ENCODE data around the gene PDIA5.
A peak's percentile ranks its signal among the peaks of the same experiment; 100 is the strongest.

The PDIA5 gene

GRCh38 chr3:123066896-123067688 lies at the start of gene PDIA5:
PDIA5 (plus strand) TSS chr3:123067025; CDS start chr3:123067165, 140 bp downstream.
- FAIRE-seq: no peak

- no peak for FAIRE-seq
These were observed 48.1 kb upstream of the PDIA5 start for GRCh38 chr3:123018683-123019082.

GRCh38 chr3:123019161-123019560 lies 47.7 kb upstream of the PDIA5 start:
- no peak for FAIRE-seq

- no peak for FAIRE-seq
These were observed 47.2 kb upstream of the PDIA5 start for GRCh38 chr3:123019591-123019990.

GRCh38 chr3:123020709-123021108 lies 46.1 kb upstream of the PDIA5 start:
- no peak for FAIRE-seq

- no peak for FAIRE-seq
These were observed 45.4 kb upstream of the PDIA5 start for GRCh38 chr3:123021388-123021787.

GRCh38 chr3:123021996-123022510 lies 44.8 kb upstream of the PDIA5 start:
- no peak for FAIRE-seq

- no peak for FAIRE-seq
These were observed 42.8 kb upstream of the PDIA5 start for GRCh38 chr3:123024056-123024455.

GRCh38 chr3:123025642-123026521 lies 40.9 kb upstream of the PDIA5 start:
- FAIRE-seq: no peak

GRCh38 chr3:123026565-123027291 lies 40.1 kb upstream of the PDIA5 start:
- no peak for FAIRE-seq

- no peak for FAIRE-seq
These were observed 39.3 kb upstream of the PDIA5 start, which contains the start of gene SEMA5B for GRCh38 chr3:123027292-123028232. SEMA5B (minus strand) TSS chr3:123027763; CDS start chr3:122961263, 66,500 bp downstream.

- peak; percentile 83 for FAIRE-seq
These were observed 38.5 kb upstream of the PDIA5 start for GRCh38 chr3:123028233-123028828.

- FAIRE-seq: no peak
These were observed 35.8 kb upstream of the PDIA5 start for GRCh38 chr3:123031051-123031450.

- no peak for FAIRE-seq
These were observed 34.8 kb upstream of the PDIA5 start for GRCh38 chr3:123032057-123032456.

GRCh38 chr3:123034120-123034519 lies 32.7 kb upstream of the PDIA5 start:
- FAIRE-seq: no peak

- no peak for FAIRE-seq
These were observed 31.8 kb upstream of the PDIA5 start for GRCh38 chr3:123034996-123035395.

GRCh38 chr3:123036352-123037014 lies 30.3 kb upstream of the PDIA5 start:
- no peak for FAIRE-seq

GRCh38 chr3:123037015-123037375 lies 29.8 kb upstream of the PDIA5 start:
- no peak for FAIRE-seq

GRCh38 chr3:123038751-123039150 lies 28.1 kb upstream of the PDIA5 start:
- FAIRE-seq: no peak

- FAIRE-seq: no peak
These were observed 27.6 kb upstream of the PDIA5 start for GRCh38 chr3:123039178-123039577.

GRCh38 chr3:123042413-123042812 lies 24.4 kb upstream of the PDIA5 start:
- FAIRE-seq: no peak
